ENCODE data around the gene ARMC12.

DNA sequence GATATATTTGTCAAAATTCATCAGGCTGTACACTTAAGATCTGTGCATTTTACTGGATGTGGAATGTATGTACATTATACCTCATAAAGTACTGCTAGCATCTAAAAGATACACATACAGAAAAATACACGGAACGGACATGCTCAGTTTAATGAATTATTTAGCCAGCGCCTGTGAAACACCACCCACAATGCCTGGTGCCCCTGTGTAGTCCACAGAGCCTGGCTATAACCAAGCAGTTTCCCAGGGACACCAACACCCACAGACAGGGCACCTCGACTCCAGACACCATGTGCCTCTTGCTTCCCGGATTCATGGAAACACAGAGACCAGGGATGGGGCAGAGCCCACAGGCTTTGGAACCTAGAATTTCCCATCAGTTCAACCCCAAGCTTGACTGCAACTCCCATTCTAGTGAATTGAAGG, 17.4 kb upstream of the ARMC12 start:
- TF ChIP-seq, protein P1, sequence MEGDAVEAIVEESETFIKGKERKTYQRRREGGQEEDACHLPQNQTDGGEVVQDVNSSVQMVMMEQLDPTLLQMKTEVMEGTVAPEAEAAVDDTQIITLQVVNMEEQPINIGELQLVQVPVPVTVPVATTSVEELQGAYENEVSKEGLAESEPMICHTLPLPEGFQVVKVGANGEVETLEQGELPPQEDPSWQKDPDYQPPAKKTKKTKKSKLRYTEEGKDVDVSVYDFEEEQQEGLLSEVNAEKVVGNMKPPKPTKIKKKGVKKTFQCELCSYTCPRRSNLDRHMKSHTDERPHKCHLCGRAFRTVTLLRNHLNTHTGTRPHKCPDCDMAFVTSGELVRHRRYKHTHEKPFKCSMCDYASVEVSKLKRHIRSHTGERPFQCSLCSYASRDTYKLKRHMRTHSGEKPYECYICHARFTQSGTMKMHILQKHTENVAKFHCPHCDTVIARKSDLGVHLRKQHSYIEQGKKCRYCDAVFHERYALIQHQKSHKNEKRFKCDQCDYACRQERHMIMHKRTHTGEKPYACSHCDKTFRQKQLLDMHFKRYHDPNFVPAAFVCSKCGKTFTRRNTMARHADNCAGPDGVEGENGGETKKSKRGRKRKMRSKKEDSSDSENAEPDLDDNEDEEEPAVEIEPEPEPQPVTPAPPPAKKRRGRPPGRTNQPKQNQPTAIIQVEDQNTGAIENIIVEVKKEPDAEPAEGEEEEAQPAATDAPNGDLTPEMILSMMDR (conservative IDR thresholded peaks at IDR 0.05 in 1 of 2, IDR thresholded peaks at IDR 0.05 in 1 of 2; ENCODE audit: extremely low read depth in 1 of 2, insufficient read depth in 1 of 2, low read depth in 1 of 2, low read length in 2 of 2): no peak
- no peak for TF ChIP-seq EZH2 (IDR thresholded peaks at IDR 0.05; ENCODE audit: borderline replicate concordance, low read length)
